Measurements from ENCODE around the gene MSS51. TPM values are rescaled to one million over a fixed set of nuclear protein-coding genes. Genes with fewer than 3 reads are reported as not detected.

MSS51 gene
- total RNA-seq, 1 experiment from 2014 or later, result 2.3 TPM

DNA sequence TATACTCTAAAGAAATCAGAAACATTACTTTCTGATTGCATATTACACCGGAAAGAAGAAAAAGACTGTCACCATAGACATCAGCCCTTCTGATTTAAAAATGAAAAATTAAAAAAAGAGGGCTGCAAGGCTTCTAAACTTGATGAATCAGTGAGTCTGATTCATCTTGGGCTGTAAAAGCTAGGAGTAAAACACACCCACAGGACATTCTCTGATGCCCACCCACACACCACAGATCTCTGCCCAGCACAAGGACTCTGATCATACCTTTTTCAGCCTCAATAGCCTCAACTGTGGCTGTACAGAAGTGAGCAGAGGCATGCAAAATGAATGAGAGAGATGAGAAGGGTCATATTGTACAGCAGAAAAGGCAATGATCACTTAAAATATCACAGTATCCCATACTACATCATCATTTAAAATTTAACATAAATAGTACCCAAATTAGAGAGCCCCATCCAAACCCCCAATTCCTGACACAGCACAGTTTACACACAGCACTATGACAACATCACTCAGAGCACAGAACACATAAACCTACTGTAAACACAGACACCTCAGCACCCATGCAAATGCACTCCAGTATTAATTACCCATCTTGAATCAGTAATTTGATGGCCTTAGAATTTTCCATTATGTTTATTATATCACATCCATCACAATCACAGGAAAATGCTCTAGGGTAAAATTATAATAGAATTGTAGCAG is 6.4 kb upstream of the MSS51 start:
- DNase-seq (ENCODE audit: low read depth, low spot score) (no peak), ATAC-seq (no peak)
- in situ Hi-C loops (cut with HindIII; ENCODE audit: low pct_unique_long_range_greater_than_20kb, low sequenced_read_pairs) (no loop called here), intact Hi-C loops (cut with micrococcal nuclease; ENCODE audit: unreplicated experiment) (no loop called here)
- no peaks in the 10 kb centered on the region for H3K9me3 ChIP-seq (ENCODE audit: control insufficient read depth, insufficient read depth, low read depth, low read length)
- TF ChIP-seq POLR2AphosphoS5 (IDR thresholded peaks at IDR 0.05; ENCODE audit: low read depth, low read length) (no peak), SIN3A (IDR thresholded peaks at IDR 0.05; ENCODE audit: borderline replicate concordance, insufficient read depth, low read depth, low read length) (no peak), TCF7L2 (IDR thresholded peaks at IDR 0.05; ENCODE audit: low read depth, low read length) (no peak), REST (IDR thresholded peaks at IDR 0.05; ENCODE audit: insufficient read depth in 1 of 2, low read depth in 2 of 2, low read length in 1 of 2) (no peak)
- TF ChIP-seq, protein P1, sequence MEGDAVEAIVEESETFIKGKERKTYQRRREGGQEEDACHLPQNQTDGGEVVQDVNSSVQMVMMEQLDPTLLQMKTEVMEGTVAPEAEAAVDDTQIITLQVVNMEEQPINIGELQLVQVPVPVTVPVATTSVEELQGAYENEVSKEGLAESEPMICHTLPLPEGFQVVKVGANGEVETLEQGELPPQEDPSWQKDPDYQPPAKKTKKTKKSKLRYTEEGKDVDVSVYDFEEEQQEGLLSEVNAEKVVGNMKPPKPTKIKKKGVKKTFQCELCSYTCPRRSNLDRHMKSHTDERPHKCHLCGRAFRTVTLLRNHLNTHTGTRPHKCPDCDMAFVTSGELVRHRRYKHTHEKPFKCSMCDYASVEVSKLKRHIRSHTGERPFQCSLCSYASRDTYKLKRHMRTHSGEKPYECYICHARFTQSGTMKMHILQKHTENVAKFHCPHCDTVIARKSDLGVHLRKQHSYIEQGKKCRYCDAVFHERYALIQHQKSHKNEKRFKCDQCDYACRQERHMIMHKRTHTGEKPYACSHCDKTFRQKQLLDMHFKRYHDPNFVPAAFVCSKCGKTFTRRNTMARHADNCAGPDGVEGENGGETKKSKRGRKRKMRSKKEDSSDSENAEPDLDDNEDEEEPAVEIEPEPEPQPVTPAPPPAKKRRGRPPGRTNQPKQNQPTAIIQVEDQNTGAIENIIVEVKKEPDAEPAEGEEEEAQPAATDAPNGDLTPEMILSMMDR (IDR thresholded peaks at IDR 0.05), result no peak
- POLR2A ChIA-PET, result no interaction called here
- H3K27ac ChIP-seq (ENCODE audit: low read length), result no peak overlapping the region
- H3K27me3 ChIP-seq (ENCODE audit: control insufficient read depth, insufficient read depth, low read length), result no peaks in the 10 kb centered on the region
- no peaks in the 10 kb centered on the region for H3K4me1 ChIP-seq (ENCODE audit: control insufficient read depth, insufficient read depth, low read length)
- no peak overlapping the region for H3K4me3 ChIP-seq (ENCODE audit: low read depth in 2 of 2, low read length in 2 of 2)
- no peaks in the 10 kb centered on the region for H3K36me3 ChIP-seq (ENCODE audit: control insufficient read depth, insufficient read depth, low read length)
- no TSS peak for BruUV-seq (replicated peaks)
- CTCF ChIA-PET, result no interaction called here

DNA sequence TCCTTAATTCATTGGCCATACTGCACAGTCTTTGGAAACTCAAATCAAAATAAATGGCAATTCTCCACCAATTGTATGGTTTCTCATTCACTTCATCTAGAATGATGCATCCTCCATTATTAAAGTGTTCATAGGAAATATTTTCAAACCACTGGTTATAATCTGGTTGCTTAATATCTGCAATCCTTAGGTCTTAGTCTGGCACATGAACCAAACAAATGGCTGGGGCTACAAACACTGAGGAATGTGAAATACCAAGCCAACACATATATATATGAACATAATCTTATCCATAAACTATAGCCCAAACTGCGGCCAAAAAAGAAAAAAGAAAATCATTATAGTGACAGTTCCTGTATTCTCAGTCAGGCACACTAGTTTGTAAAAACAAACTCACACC is 5.7 kb upstream of the MSS51 start:
- BruUV-seq (replicated peaks), result no TSS peak
- TF ChIP-seq SIN3A (IDR thresholded peaks at IDR 0.05; ENCODE audit: borderline replicate concordance, insufficient read depth, low read depth, low read length) (no peak), REST (IDR thresholded peaks at IDR 0.05; ENCODE audit: insufficient read depth in 1 of 2, low read depth in 2 of 2, low read length in 1 of 2) (no peak), POLR2AphosphoS5 (IDR thresholded peaks at IDR 0.05; ENCODE audit: low read depth, low read length) (no peak), TCF7L2 (IDR thresholded peaks at IDR 0.05; ENCODE audit: low read depth, low read length) (no peak)
- TF ChIP-seq, protein P1 (IDR thresholded peaks at IDR 0.05), result no peak
- CTCF ChIA-PET, result no interaction called here
- no peak for DNase-seq (ENCODE audit: low read depth, low spot score)
- intact Hi-C loops (cut with micrococcal nuclease; ENCODE audit: unreplicated experiment) (no loop called here), in situ Hi-C loops (cut with HindIII; ENCODE audit: low pct_unique_long_range_greater_than_20kb, low sequenced_read_pairs) (no loop called here)
- no peak overlapping the region for H3K4me3 ChIP-seq (ENCODE audit: low read depth in 2 of 2, low read length in 2 of 2)
- POLR2A ChIA-PET, result no interaction called here
- H3K27ac ChIP-seq (ENCODE audit: low read length), result no peak overlapping the region
- no peaks in the 10 kb centered on the region for H3K27me3 ChIP-seq (ENCODE audit: control insufficient read depth, insufficient read depth, low read length)
- H3K4me1 ChIP-seq (ENCODE audit: control insufficient read depth, insufficient read depth, low read length), result no peaks in the 10 kb centered on the region
- no peaks in the 10 kb centered on the region for H3K9me3 ChIP-seq (ENCODE audit: control insufficient read depth, insufficient read depth, low read depth, low read length)
- no peak for ATAC-seq
- no peaks in the 10 kb centered on the region for H3K36me3 ChIP-seq (ENCODE audit: control insufficient read depth, insufficient read depth, low read length)
